Lower lobe of right lung (tissue), 2 donors: ENCODE measurements around the gene EIF3L. TPM values are rescaled to one million over a fixed set of nuclear protein-coding genes. Genes with fewer than 3 reads are reported as not detected.

Source experiments
- ATAC-seq, 2 donors: fragments of 200-7000 bp; cut with Tn5 transposase; one replicate each; pipeline ENCODE4 v1.9.1; 2020 to 2022; ENCODE audit warnings: mild to moderate bottlenecking in 2 of 2, moderate library complexity in 2 of 2
- DNase-seq: peaks from one replicate; pipeline ENCODE4 v3.0.0-alpha.2; 2020
- H3K27ac ChIP-seq: fragments of 200-600 bp; one replicate; pipeline ENCODE4 v1.8.0; 2022
- H3K27me3 ChIP-seq: fragments of 200-600 bp; one replicate; pipeline ENCODE4 v1.8.0; 2022; ENCODE audit warnings: low read depth
- H3K36me3 ChIP-seq: fragments of 200-600 bp; one replicate; pipeline ENCODE4 v1.8.0; 2022; ENCODE audit warnings: mild to moderate bottlenecking
- H3K4me1 ChIP-seq: fragments of 200-600 bp; one replicate; pipeline ENCODE4 v1.8.0; 2022
- H3K4me3 ChIP-seq: fragments of 200-600 bp; one replicate; pipeline ENCODE4 v1.8.0; 2022; ENCODE audit warnings: mild to moderate bottlenecking
- H3K9me3 ChIP-seq: fragments of 200-600 bp; one replicate; pipeline ENCODE4 v1.8.0; 2022
- CTCF ChIP-seq: fragments of 200-600 bp; IDR thresholded peaks from one replicate; pipeline ENCODE4 v1.8.0; 2022; ENCODE audit warnings: antibody characterized with exemption, mild to moderate bottlenecking
- intact Hi-C: fragments of 100-400 bp; cut with DNase I; formaldehyde crosslinking; loops from one replicate; pipeline ENCODE4 v1.11.0; 2022
- total RNA-seq: library from RNA; stranded (reverse); fragmentation: NEBNext Ultra II Directional; extraction: Animal tissue kit (Norgen Biotek cat#: 25700); gene quantifications from one replicate; pipeline ENCODE4 v1.2.1, GENCODE V29; 2021
- donor health status: DM: no; HTN: yes; CAD: no; lungs with severe emphysema.

The EIF3L gene
- total RNA-seq, 1 donor from 2014 or later, result 385 TPM

- intact Hi-C loops, result no loop called here
- peak overlapping the region; percentile 91 for H3K27ac ChIP-seq
- peaks cover 52% of the 10 kb centered on the region for H3K4me1 ChIP-seq
- no peaks in the 10 kb centered on the region for H3K27me3 ChIP-seq
- no peaks in the 10 kb centered on the region for H3K36me3 ChIP-seq
- TF ChIP-seq CTCF, result no peak
- no peaks in the 10 kb centered on the region for H3K9me3 ChIP-seq
- ATAC-seq (no peak), DNase-seq (no peak)
- no peak overlapping the region for H3K4me3 ChIP-seq
These were observed 45.4 kb upstream of the EIF3L start for GRCh38 chr22:37803639-37804351.

GRCh38 chr22:37804352-37804880 is 44.8 kb upstream of the EIF3L start:
- Histone ChIP-seq H3K9me3 (no peaks in the 10 kb centered on the region), H3K27me3 (no peaks in the 10 kb centered on the region), H3K4me1 (peaks cover 55% of the 10 kb centered on the region), H3K4me3 (peak overlapping the region; percentile 72), H3K36me3 (no peaks in the 10 kb centered on the region), H3K27ac (peak overlapping the region; percentile 91)
- DNase-seq, result no peak
- no peak for TF ChIP-seq CTCF
- ATAC-seq, result no peak
- intact Hi-C loops, result no loop called here

GRCh38 chr22:37804881-37805809 is 44.1 kb upstream of the EIF3L start:
- ATAC-seq, result peak; percentile 75 to 85
- no peaks in the 10 kb centered on the region for H3K9me3 ChIP-seq
- no peaks in the 10 kb centered on the region for H3K27me3 ChIP-seq
- peak overlapping the region; percentile 72 for H3K4me3 ChIP-seq
- no peak for TF ChIP-seq CTCF
- peak overlapping the region; percentile 91 for H3K27ac ChIP-seq
- DNase-seq, result peak; percentile 92
- peaks cover 55% of the 10 kb centered on the region for H3K4me1 ChIP-seq
- H3K36me3 ChIP-seq, result no peaks in the 10 kb centered on the region
- intact Hi-C loops, result no loop called here

GRCh38 chr22:37805810-37806277 is 43.4 kb upstream of the EIF3L start:
- H3K27me3 ChIP-seq, result no peaks in the 10 kb centered on the region
- no peaks in the 10 kb centered on the region for H3K36me3 ChIP-seq
- intact Hi-C loops, result no loop called here
- no peaks in the 10 kb centered on the region for H3K9me3 ChIP-seq
- DNase-seq, result no peak
- peaks cover 55% of the 10 kb centered on the region for H3K4me1 ChIP-seq
- peak overlapping the region; percentile 72 for H3K4me3 ChIP-seq
- TF ChIP-seq CTCF, result no peak
- peak overlapping the region; percentile 91 for H3K27ac ChIP-seq
- ATAC-seq, result no peak
